Activated T-cell treated with anti-CD3 and anti-CD28 coated beads for 4 hours (primary cell): ENCODE results near the gene C14orf180.

ENCODE experiments used
- DNase-seq: peaks from one replicate; pipeline ENCODE4 v3.0.0-alpha.2; 2020

Gene C14orf180

GRCh38 chr14:104596451-104596918 is 16.9 kb downstream of the C14orf180 start:
- DNase-seq: no peak

- no peak for DNase-seq
Measured at GRCh38 chr14:104596927-104597351, 17.4 kb downstream of the C14orf180 start.

- no peak for DNase-seq
Measured at GRCh38 chr14:104597576-104597975, 18.0 kb downstream of the C14orf180 start.

GRCh38 chr14:104598039-104598909 is 18.7 kb downstream of the C14orf180 start:
- no peak for DNase-seq

GRCh38 chr14:104598910-104599273 is 19.3 kb downstream of the C14orf180 start:
- DNase-seq: no peak

- DNase-seq: no peak
Measured at GRCh38 chr14:104599446-104599845, 19.9 kb downstream of the C14orf180 start.

GRCh38 chr14:104600141-104600643 is 20.6 kb downstream of the C14orf180 start:
- DNase-seq: no peak

GRCh38 chr14:104600805-104601204 is 21.2 kb downstream of the C14orf180 start:
- no peak for DNase-seq

- no peak for DNase-seq
Measured at GRCh38 chr14:104601786-104602185, 22.2 kb downstream of the C14orf180 start.

GRCh38 chr14:104602315-104602932 is 22.9 kb downstream of the C14orf180 start:
- no peak for DNase-seq

GRCh38 chr14:104602933-104603325 is 23.4 kb downstream of the C14orf180 start:
- no peak for DNase-seq

- DNase-seq: no peak
Measured at GRCh38 chr14:104603711-104604401, 24.3 kb downstream of the C14orf180 start.

- no peak for DNase-seq
Measured at GRCh38 chr14:104604458-104605449, 25.2 kb downstream of the C14orf180 start, which contains the start of gene TMEM179. TMEM179 (minus strand) TSS chr14:104604772; CDS start chr14:104604741, 31 bp downstream.

GRCh38 chr14:104609666-104610065 is 30.1 kb downstream of the C14orf180 start:
- no peak for DNase-seq

GRCh38 chr14:104610749-104611310 is 31.3 kb downstream of the C14orf180 start:
- no peak for DNase-seq

- no peak for DNase-seq
Measured at GRCh38 chr14:104611881-104612280, 32.3 kb downstream of the C14orf180 start.

- DNase-seq: no peak
Measured at GRCh38 chr14:104614126-104614812, 34.7 kb downstream of the C14orf180 start.

- no peak for DNase-seq
Measured at GRCh38 chr14:104624939-104625338, 45.4 kb downstream of the C14orf180 start.

GRCh38 chr14:104632781-104633180 is 53.2 kb downstream of the C14orf180 start:
- DNase-seq: no peak

- no peak for DNase-seq
Measured at GRCh38 chr14:104633276-104634137, 53.9 kb downstream of the C14orf180 start.
